Measurements from ENCODE around the gene ATP4A. TPM values are rescaled to one million over a fixed set of nuclear protein-coding genes. Genes with fewer than 3 reads are reported as not detected.

Gene ATP4A
- polyA plus RNA-seq, 1 donor from 2014 or later = not detected

DNA sequence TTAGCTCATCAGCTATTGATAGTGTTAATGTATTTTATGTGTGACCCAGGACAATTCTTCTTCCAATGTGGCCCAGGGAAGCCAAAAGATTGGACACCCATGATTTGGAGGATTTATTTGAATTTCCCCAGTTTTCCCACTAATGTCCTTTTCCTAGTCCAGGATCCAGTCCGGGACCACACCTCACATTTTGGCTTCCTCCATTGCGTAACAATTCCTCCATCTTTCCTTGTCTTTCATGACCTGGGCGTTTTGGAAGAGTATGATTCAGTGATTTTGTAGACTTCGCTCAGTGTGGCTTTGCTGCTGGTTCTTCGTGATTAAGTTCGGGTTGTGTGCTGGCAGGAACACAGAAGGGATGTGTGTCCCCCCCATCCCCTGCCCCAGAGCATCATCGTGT, 3.3 kb upstream of the ATP4A start:
- Histone ChIP-seq H3K27ac (ENCODE audit: low read length) (no peak overlapping the region), H3K4me2 (ENCODE audit: low read length) (no peak overlapping the region), H3K9me3 (ENCODE audit: low read length) (no peaks in the 10 kb centered on the region), H3K4me3 (ENCODE audit: low read length) (no peak overlapping the region), H3K27me3 (ENCODE audit: insufficient read depth, low read depth, low read length) (no peaks in the 10 kb centered on the region), H4K20me1 (ENCODE audit: insufficient read depth) (no peaks in the 10 kb centered on the region), H3K36me3 (ENCODE audit: insufficient read depth, low read length) (no peaks in the 10 kb centered on the region), H3K9ac (ENCODE audit: low read length) (no peak overlapping the region), H3F3A (ENCODE audit: insufficient read depth, low read length, poor library complexity, severe bottlenecking) (no peaks in the 10 kb centered on the region), H3K9me2 (ENCODE audit: insufficient read depth, low read length) (no peaks in the 10 kb centered on the region), H3K79me2 (replicated peaks; ENCODE audit: insufficient read depth, low read length) (no peaks in the 10 kb centered on the region), H2AFZ (ENCODE audit: low read depth, low read length) (no peak overlapping the region)
- TF ChIP-seq TAF1 (IDR thresholded peaks at IDR 0.05; ENCODE audit: low read depth) = no peak
- no peak for TF ChIP-seq EZH2 (IDR thresholded peaks at IDR 0.05; ENCODE audit: borderline replicate concordance, insufficient read depth, low read length, poor library complexity, severe bottlenecking)
- TF ChIP-seq, protein P1, sequence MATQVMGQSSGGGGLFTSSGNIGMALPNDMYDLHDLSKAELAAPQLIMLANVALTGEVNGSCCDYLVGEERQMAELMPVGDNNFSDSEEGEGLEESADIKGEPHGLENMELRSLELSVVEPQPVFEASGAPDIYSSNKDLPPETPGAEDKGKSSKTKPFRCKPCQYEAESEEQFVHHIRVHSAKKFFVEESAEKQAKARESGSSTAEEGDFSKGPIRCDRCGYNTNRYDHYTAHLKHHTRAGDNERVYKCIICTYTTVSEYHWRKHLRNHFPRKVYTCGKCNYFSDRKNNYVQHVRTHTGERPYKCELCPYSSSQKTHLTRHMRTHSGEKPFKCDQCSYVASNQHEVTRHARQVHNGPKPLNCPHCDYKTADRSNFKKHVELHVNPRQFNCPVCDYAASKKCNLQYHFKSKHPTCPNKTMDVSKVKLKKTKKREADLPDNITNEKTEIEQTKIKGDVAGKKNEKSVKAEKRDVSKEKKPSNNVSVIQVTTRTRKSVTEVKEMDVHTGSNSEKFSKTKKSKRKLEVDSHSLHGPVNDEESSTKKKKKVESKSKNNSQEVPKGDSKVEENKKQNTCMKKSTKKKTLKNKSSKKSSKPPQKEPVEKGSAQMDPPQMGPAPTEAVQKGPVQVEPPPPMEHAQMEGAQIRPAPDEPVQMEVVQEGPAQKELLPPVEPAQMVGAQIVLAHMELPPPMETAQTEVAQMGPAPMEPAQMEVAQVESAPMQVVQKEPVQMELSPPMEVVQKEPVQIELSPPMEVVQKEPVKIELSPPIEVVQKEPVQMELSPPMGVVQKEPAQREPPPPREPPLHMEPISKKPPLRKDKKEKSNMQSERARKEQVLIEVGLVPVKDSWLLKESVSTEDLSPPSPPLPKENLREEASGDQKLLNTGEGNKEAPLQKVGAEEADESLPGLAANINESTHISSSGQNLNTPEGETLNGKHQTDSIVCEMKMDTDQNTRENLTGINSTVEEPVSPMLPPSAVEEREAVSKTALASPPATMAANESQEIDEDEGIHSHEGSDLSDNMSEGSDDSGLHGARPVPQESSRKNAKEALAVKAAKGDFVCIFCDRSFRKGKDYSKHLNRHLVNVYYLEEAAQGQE (IDR thresholded peaks at IDR 0.05; ENCODE audit: borderline replicate concordance) = no peak
- no peak for TF ChIP-seq SMC3 (conservative IDR thresholded peaks at IDR 0.05; ENCODE audit: poor library complexity)
- no peak for TF ChIP-seq POLR2AphosphoS5 (IDR thresholded peaks at IDR 0.05)
- no peak for TF ChIP-seq EP300 (conservative IDR thresholded peaks at IDR 0.05; ENCODE audit: poor library complexity, severe bottlenecking)
- TF ChIP-seq, protein P2, sequence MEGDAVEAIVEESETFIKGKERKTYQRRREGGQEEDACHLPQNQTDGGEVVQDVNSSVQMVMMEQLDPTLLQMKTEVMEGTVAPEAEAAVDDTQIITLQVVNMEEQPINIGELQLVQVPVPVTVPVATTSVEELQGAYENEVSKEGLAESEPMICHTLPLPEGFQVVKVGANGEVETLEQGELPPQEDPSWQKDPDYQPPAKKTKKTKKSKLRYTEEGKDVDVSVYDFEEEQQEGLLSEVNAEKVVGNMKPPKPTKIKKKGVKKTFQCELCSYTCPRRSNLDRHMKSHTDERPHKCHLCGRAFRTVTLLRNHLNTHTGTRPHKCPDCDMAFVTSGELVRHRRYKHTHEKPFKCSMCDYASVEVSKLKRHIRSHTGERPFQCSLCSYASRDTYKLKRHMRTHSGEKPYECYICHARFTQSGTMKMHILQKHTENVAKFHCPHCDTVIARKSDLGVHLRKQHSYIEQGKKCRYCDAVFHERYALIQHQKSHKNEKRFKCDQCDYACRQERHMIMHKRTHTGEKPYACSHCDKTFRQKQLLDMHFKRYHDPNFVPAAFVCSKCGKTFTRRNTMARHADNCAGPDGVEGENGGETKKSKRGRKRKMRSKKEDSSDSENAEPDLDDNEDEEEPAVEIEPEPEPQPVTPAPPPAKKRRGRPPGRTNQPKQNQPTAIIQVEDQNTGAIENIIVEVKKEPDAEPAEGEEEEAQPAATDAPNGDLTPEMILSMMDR (IDR thresholded peaks at IDR 0.05; ENCODE audit: poor library complexity, severe bottlenecking) = no peak

DNA sequence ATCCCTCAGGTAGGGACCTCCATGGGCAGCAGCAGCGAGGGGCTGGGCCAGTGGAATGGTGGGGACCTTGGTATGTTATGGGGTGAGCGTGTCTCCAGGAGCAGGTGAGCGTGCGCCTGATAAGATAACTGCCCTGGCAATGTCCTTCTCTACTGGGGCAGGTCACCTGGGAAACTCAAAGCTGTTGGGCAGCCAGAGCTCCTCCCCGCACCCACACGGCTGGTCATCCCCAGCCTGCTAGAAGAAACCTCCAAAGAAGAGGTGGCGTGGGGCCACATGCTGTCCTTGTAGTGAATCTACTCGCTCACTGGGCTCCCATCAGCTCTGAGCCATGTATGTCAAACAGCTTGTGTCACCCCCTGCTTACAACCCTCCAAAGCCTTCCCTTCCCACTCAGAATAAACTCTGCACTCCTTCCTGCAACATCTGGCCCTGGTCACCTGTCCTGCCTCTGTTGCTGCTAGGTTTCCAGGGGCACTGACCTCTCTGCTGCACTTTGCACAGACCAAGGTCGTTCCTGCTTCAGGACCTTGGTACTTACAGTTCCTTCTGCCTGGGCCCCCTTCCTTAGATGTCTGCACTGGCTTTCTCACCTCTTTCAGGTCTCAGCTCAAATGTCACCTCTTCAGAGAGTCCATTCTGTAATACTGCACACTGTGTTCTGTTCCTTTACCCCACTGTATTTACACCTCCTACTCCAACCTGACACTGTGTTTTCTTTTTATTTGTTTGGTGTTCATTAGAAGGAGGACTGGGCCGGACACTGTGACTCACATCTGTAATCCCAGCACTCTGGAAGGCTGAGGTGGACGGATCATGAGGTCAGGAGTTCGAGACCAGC, 1.8 kb upstream of the ATP4A start:
- Histone ChIP-seq H3K9ac (ENCODE audit: low read length) (no peak overlapping the region), H4K20me1 (ENCODE audit: insufficient read depth) (no peaks in the 10 kb centered on the region), H3K9me3 (ENCODE audit: low read length) (no peaks in the 10 kb centered on the region), H3K4me3 (ENCODE audit: low read length) (no peak overlapping the region), H3K27ac (ENCODE audit: low read length) (no peak overlapping the region), H3K36me3 (ENCODE audit: insufficient read depth, low read length) (no peaks in the 10 kb centered on the region), H2AFZ (ENCODE audit: low read depth, low read length) (no peak overlapping the region), H3K4me2 (ENCODE audit: low read length) (no peak overlapping the region), H3K79me2 (replicated peaks; ENCODE audit: insufficient read depth, low read length) (no peaks in the 10 kb centered on the region), H3K27me3 (ENCODE audit: insufficient read depth, low read depth, low read length) (peaks cover 2% of the 10 kb centered on the region), H3K9me2 (ENCODE audit: insufficient read depth, low read length) (no peaks in the 10 kb centered on the region), H3F3A (ENCODE audit: insufficient read depth, low read length, poor library complexity, severe bottlenecking) (no peaks in the 10 kb centered on the region)
- TF ChIP-seq SMC3 (conservative IDR thresholded peaks at IDR 0.05; ENCODE audit: poor library complexity) (no peak), TAF1 (IDR thresholded peaks at IDR 0.05; ENCODE audit: low read depth) (no peak)

DNA sequence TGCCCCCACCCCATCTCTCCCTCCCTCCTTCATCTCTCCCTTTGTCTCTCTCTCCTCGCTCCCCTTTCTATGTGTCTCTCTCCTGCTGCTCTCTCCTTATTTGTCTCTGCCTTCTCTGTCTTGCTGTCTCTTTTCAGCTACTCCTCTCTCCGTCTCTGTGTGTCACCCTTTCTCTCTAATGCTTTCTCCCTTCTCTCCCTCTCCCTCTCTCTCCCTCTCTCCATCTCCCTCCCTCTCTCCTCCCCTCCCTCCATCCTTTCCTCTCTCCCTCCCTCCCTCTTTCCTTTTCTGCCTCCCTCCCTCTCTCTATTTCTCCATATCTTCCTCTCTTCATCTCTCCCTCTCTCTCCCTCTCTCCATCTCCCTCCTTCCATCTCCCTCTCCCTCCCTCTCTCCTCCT, 682 bp downstream of the ATP4A start:
- Histone ChIP-seq H3K36me3 (ENCODE audit: insufficient read depth, low read length) (no peaks in the 10 kb centered on the region), H3K27ac (ENCODE audit: low read length) (no peak overlapping the region), H3F3A (ENCODE audit: insufficient read depth, low read length, poor library complexity, severe bottlenecking) (no peaks in the 10 kb centered on the region), H3K9me3 (ENCODE audit: low read length) (no peaks in the 10 kb centered on the region), H3K27me3 (ENCODE audit: insufficient read depth, low read depth, low read length) (peaks cover 24% of the 10 kb centered on the region), H4K20me1 (ENCODE audit: insufficient read depth) (no peaks in the 10 kb centered on the region), H3K79me2 (replicated peaks; ENCODE audit: insufficient read depth, low read length) (no peaks in the 10 kb centered on the region), H3K9ac (ENCODE audit: low read length) (no peak overlapping the region), H3K9me2 (ENCODE audit: insufficient read depth, low read length) (no peaks in the 10 kb centered on the region), H3K4me3 (ENCODE audit: low read length) (no peak overlapping the region), H2AFZ (ENCODE audit: low read depth, low read length) (no peak overlapping the region), H3K4me2 (ENCODE audit: low read length) (no peak overlapping the region)
- no peak for TF ChIP-seq SMC3 (conservative IDR thresholded peaks at IDR 0.05; ENCODE audit: poor library complexity)
